A204.1 (cell line): ENCODE data around the gene ASB2.

Experiments used
- FAIRE-seq: peaks from 2 replicates; lab custom pipeline; 2012; peaks lifted over from hg19 to GRCh38; lab: Jason Lieb, UNC

Gene ASB2

DNA sequence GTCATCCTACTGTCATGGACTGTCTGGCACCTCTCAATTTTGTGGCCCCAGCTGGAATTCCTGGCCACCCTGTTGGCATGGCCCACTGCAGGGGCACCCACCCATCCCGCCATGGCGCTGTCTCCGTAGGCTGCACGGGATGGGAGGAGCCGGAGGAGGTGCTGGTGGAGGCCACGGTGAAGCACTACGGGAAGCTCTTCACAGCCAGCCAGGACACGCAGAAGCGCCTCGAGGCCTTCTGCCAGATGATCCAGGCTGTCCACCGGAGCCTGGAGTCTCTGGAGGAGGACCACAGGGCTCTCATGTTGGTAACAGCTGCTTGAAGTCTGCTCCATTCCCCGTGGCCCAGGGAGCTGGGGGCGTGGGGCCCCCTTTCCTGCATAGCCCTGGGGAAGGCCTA, 24.6 kb upstream of the ASB2 start:
- no peak for FAIRE-seq

DNA sequence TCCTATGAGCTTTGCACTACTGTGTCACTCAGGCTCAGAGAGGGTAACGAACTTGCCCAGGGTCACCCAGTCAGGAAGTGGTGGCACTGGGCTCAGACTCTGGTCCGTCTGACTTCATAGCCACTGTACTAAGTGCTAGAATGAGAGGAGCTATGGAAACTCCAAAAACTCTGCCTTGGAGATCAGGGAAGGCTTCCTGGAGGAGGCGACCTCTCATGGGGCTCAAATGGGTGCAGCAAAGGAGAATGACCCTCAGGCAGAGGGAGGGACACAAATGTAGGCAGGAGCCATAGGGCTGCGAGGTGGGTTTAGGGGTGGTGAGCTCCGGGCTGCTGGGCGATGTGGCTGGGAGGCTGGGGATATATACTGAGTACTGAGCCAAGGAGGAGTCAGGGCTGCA, 23.9 kb upstream of the ASB2 start:
- FAIRE-seq, result no peak

DNA sequence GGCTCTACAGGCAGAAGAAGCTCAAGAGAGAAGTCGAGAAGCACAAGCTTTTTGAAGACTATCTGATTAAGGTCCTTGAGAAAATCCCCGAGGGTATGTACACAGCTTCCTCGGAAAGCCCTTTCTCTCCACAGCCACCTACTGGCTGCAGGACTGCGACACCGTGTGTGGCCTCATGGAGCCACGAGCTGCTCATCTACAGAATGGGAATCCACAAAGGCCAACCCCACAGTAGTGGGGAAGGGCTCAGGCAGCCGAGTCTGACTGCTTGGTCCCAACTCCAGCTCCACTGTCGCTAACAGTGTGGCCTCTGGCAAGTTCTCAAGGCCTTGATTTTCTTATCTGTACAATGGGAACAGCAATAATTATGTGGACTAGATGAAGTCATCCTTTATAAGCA, 23.2 kb upstream of the ASB2 start:
- FAIRE-seq, result no peak

DNA sequence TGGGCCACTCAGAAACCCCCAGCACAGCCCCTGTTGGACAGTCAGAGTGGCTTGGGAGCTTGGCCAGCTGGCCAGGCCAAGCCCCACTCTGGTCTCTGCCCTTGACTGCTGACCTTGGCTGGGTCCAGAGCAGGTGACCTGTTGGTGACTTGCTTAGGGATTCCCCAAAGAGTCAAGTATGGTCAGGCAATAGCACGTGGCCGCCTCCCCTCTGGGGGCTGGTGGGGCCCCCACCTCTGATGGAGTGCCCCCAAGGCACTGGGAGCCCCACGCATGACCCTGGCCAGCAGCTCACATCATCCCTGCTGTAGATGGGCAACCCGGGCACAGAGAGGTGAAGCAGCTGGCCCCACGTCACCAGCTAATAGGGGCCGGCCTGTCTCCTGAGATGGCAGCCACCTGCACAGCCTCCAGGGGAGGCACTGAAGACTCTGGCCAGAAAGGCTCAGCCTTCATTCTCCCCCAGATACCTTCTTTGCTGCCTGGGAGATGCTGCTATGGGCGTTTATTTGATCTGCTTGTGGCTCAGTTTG, 22.6 kb upstream of the ASB2 start:
- FAIRE-seq, result no peak

DNA sequence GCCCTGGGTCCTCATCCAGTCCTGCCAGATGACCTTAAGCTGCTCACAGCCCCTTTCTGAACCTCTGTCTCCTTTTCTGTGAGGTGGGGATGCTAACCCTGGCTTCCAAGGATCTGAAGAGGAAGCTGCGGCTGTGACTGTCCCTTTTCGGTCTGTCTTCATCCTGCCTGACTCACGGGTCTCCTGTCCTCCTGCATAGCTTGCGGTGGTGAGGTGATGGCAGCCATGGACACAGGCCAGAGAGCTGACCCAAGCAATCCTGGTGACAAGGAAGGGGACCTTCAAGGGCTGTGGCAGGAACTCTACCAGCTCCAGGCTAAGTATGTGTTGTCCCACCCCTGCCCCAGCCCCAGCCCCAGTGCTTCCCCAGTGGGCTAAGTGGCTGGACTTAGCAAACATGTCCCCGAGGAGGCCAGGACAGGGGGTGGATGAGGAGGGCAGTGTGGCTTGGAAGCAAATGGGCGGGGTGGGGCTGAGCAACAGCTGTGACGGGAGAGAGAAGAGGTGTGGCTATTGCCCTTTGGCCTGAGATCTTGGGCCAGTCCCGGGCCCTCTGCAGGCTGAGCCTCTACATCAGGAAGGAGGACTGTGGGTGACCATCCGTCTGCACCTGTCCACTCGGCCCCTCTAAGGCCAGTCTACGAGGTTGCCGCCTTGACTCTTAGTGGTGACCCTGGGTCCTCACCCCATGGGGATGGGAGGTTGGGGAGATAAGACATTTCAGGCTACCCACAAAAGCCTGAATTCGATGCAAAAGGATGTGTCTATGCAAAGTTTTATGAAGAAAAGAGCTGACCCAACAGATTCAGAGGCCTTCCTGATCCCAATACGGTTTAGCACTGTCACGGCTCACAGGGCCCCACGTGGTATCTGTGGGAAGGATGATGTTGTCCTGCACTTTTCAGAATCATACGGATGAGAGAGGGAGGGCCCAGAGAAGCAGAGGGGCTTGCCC, 21.8 kb upstream of the ASB2 start:
- FAIRE-seq, result no peak

DNA sequence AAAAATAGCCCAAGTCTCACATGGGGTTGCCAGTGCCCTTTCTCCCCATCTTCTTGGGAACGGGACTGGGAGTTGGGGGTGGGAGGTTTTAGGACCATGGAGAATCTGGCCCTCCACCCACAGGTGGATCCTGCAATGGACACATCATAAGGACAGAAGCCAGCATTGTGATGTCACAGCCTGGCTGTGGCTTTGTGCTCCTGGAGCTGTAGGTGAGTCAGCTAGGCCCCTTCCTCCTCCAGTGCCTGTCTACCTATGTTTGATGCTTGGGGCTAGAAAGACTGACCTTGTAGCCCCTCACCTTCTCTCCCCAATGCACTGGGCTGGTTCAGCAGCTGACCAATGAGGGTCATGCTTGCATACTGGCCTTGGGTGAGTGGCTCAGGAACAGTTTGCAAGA, 20.7 kb upstream of the ASB2 start, which contains the start of gene CCDC197:
CCDC197 (plus strand) TSS at position 220 of the 400 bp plus-strand sequence. CDS start 831 bp downstream, outside the sequence.
- FAIRE-seq, result no peak

DNA sequence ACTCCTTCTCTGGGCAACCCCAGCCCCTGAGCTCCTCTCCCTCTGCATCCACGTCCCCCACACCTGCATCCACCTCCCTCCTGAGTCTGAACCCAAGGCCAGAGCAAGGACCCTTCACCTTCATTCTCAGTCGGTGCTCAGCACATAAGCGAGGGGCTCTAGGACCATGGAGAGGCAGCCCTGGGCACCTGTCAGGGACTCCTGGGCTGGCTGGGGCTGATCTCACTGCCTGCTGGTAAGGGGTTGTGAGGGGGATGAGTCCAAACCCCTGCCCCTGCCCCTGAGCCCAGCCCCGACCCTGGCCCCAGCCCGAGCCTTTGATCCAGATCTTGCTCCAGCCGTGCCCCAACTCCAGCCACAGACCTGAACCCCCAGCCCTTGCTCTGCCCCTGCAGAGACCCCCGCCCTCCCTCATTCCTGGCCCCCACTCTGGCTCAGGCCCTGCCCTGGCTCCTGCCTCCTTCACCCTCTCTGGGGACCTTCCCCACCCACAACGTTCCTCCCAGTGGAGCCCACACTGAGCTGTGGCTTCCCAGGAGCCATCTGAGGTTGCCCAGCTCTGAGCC, 19.8 kb upstream of the ASB2 start:
- no peak for FAIRE-seq

DNA sequence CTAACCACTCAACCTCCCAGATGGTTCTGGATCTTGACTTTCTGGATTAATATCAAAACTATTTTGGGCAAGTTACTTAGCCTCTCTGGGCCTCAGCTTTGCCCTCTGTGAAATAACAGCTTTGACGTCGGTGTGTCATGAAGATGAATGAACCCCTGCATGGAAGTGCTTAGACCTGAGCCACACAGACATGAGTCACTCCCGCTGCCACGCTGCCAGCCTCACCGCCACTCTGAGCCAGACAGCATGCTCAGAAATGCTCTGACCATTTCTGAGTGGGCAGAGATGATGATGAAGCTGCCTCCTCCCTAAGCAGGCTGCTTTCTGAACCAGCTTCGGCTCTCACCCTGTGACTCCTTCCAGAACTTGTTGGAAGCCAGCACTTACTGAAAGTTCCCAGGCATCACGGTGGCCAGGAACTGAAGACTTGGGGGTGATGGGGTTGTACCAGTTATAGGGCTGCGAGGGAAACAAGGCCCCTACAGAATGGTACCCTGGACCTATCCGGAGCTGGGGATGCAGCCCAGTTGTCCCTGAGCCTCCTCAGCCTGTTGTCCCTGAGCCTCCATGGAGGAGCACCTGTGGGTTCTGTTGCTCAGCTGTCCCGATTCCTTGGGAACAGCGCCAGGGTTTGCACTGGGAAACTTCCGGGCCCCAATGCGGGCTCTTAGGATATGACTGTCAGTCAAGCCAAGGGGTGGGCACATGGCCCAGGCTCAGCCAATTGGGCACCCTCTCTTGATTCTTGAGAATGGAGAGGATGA, 18.7 kb upstream of the ASB2 start:
- FAIRE-seq, result no peak

DNA sequence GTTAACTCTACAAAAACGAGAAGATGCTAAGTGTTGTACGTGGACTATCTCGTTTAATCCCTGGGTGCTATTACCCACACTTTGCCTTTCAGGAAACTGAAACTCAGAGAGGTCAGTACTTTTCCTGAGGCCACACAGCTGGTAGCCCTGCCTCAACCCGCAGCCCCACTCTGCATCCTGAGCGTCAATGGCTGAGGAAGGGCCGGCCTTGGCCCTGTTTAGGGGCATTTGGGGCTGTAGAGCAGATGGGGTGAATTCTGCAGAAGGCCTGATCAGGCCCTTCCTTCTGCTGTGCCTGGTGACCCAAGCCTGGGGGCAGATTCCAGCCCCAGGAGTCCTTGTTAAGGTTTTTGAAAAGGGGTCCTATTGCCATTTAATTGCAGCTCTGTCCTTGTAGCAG, 17.0 kb upstream of the ASB2 start:
- no peak for FAIRE-seq

DNA sequence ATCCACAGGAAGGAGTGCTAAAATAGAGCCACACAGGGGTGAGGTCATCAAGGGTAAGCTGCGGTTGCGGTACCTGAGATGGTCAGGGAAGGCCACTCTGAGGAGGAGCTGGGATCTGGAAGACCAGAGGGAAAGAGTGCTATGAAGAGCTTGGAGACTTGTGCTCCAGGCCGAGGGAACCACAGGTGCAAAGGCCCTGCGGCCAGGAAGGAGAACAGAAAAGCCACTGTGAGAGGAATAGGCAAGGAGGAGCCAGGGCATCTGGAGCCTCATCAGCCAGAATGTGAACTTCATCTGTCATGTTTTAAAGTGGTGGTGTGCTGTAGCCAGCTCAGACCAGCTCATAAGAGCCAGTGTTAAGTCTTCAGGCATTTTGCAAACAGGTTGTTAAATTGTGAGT, 15.3 kb upstream of the ASB2 start:
- no peak for FAIRE-seq

DNA sequence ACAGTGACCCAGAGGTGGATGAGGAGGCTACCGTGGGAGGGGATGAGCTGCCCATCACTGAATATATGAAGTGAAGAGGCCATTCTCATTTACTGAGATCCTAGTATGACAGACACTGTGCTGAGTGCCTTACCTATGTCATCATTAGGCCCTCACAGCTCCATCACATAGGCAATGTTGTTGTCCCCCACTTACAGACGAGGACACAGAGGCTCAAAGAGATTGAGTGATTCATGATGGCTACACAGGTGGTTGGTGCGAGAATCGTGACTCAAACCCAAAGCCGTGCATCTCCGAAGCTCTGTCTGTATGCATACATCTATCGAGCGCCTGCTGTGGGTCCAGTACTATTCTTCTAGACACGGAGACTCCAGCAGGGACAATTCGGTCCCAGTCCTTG, 14.8 kb upstream of the ASB2 start:
- FAIRE-seq, result no peak

DNA sequence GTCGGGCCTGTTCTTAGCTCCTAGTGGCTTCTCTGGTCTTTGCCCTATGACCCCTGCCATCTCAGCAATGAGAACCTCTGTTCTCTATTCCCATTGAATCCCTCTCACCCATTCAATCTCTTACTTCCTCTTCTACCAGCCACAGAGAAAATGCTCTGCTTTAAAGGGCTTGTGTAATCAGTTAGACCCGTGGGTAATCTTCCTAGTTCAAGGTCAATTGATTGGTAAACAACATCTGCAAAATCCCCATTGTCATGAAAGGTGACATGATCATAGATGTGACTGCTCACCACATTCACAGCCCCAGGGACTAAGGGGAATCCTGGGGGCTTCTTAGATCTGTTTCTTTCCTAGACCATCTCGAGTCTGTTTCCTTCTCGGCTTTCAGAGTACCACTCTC, 13.6 kb upstream of the ASB2 start:
- FAIRE-seq, result no peak

DNA sequence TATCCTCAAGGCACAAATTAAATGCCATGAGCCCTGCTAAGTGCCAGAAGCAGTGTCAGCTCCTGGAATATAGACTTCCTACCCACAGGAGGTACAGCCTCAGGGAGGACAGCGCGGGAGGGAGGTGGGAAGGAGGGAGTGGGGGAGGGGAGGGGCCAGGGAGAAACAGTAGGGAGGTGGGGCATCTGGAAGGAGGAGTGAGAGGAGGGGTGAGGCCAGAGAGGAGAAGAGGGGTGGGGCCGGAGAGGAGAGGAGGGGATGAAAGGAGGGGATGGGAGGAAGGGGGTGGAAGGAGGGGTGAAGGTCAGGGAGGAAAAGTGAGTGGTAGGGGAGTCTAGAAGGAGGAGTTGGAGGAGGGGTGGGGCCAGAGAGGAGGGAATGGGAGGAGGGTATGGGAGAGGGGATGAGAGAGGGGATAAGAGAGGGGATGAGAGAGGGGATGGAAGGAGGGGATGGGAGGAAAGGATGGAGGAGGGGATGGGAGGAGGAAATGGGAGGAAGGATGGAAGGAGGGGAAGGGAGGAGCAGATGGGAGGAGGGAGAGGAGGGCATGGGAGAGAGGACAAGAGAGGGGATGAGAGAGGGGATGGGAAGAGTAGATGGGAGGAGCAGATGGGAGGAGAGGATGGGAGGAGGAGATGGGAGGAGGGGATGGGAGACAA, 11.6 kb upstream of the ASB2 start:
- no peak for FAIRE-seq

DNA sequence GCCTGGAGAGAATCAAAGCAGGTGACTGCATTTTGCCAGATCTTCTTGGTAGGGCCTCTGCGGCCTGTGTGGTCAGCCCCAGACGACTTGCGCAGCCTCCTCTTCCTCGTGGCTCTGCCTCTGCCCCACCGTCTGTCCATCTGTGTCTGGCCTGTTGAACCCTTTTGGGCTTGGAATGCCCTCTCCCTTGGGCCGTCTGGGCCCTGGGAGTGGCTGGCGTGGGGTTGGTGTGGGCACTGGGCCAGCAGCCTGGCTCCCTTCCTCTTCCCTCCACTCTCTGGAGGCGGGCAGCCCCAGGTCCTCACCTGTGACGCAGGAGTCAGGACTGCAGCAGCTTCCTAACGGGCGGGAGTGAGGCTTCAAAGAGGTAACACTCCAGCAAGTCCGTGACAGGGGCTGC, 11.0 kb upstream of the ASB2 start:
- FAIRE-seq, result no peak

DNA sequence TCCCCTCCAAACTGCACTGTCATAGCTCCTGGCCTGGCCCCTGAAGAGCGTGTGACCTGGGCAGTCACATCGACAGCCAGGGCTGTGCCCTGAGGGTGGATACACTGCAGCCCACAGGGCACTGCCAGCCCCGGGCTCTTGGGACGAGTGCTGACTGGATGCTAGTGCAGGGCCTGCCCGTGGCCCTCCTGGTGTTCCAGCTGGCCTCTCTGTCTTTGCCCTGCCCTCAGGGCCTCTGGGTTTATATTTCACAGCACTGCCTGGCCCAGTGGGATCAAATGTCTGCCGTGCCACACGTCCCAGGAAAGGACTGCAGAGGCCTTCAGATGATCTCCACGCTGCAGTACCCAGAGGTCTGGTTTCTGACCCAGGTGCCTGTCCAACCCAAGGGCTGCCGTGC, 10.6 kb upstream of the ASB2 start:
- FAIRE-seq, result no peak

DNA sequence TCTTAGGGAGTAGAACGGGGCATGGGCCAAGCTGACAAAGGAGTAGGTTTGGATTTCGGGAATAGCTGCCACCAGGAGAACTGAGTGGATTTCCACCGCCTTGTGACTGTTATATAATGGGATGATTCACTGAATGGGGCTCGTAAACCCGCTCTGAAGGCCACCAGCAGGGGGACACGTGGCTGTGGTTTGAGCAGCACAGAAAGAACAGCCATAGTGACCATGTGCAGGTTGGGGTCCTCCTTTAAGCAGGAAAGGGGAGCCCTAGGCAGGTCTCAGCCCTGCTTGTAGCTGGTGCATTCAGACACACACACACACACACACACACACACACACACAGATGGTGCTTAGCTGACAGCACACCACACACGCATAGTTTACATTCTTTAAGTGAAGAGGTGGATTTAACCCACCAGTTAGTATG, 8.6 kb upstream of the ASB2 start:
- FAIRE-seq, result no peak

DNA sequence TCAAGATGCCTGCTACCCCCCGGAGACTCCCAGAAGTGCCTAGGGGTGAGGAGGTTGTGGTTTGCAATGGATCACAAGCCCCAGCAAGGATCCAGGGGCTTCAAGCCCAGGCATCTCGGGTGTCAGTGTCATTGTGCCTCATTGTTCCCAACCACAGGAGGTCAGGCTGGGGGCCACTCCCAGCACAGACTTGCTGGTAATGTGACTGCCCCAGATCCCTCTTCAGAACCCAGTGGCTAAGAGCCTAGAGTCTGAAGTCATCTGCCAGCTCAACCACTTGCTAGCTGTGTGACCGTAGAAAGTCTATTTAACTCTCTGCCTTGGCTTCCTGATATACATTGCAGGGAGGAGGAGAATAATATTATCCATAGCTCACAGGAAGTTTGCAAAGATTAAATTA, 7.7 kb upstream of the ASB2 start:
- no peak for FAIRE-seq

DNA sequence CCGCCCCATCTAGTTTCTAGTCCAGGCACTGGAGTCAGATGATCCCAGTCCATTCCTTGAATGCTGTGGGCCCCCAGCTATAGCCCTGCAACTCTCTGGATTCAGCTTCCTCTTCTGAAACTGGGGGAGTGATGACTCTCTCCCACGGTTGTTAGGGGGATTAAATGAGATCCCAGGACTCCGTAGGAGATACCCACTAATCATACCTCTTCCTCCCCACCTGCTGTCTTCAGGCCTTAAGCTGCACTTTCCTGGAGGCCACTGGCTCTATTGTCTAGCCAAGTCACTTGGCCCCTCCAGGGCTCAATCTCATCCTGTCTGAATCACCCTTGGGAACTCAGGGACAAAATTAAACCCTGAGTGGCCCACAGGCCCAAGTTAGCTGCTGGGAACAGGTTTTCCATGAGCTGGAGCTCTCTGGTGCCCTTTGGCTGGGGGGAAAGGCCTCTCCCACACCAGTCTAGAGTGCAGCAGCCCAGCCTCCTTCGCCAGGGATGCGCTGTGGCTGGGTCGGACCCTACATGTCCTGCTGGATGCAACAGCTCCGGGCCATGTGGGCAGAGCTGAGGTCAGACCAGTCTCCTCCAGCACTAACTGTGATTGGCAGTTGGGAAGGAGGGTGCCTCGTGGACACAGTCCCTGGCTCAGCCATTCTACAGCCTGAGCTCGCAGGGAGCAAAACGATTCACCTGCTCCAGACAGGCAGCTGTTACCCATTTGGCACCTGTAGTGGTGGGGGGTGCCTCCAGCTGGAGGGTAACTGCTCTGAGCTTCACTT, 6.0 kb upstream of the ASB2 start:
- no peak for FAIRE-seq

DNA sequence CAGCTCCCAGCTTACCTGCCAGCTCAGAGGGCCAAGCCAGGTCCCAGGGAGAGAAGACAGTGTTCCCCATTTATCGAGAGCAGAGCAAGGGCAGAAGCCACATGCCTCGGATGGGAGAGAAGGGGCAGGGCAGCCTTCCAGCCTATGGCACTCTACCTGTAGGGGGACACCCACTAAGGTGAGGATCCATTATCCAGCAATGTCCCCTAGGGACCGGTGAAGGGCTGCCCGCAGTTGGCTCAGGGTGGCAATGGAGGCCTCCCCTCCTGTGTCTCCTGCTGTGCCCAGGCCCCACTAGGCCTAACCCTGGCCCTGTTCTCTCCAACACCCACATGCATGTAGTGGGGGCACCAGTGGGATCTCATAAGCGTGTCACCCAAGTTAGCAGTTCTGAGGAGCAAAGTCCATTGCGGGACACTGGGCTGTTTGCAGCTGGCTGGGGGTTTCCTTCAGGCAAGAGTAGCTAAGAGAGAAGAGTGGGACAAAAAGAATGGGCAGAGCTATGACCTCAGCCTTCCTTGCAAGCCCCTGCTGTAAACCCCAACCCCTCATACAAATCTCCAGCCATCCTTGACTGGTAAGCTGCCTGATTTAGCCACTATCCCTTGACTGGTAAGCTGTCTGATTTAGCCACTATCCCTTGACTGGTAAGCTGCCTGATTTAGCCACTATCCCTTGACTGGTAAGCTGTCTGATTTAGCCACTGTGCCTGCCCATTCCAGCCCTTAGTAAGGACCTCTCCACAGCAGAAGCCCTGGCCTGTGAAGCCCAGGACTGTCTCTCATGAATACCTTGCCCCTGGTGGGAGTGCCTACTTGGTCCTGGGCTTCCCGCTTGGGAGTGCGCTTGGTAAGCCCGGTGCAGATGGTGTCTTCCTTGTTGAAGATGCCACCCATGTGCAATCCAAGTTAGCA, 5.2 kb upstream of the ASB2 start:
- no peak for FAIRE-seq

DNA sequence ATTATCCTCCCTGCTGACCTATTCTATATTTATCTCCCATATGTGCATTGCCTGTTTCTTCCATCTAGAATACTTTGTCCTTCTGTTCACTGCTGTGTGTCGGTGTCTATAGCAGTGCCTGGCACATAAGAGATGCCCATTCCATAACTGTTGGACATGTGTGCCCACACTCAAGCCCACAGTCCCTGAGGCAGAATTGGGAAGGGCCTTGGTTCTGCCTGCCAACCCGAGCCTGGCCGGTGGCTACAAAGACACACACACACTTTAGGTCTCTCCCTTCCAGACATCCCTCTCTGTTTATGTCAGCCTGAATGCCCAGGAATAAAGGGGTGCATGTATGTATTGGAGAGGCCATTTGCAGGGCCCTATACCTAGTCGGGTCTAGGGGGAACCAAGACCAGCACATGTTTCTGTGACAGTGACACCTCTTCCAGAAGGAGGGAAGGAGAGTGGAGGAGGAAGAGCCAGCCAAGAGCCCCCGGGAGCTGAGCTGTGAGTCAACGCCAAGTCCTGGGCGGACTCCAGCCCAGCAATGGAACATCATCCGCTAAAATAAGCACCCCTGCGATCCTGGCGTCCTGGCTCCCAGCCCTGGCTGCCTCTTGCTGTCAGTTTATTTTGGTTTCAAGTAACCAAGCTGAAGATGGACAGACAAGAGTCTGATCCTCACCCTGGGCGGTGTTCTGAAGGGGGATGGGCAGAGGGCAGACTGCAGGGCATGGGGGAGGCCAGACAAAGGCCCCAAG, 4.3 kb upstream of the ASB2 start:
- no peak for FAIRE-seq
